NB4 (cell line): ENCODE data around the gene LETM1.

ENCODE experiments used
- MYC ChIP-seq: IDR thresholded peaks from 2 replicates; pipeline ENCODE4 v1.6.1; 2011; ENCODE audit warnings: low read depth, low read length
- TF ChIP-seq, protein P1 (sequence below): IDR thresholded peaks from one replicate; pipeline ENCODE4 v1.5.1; 2012; ENCODE audit warnings: low read depth, low read length

DNA sequence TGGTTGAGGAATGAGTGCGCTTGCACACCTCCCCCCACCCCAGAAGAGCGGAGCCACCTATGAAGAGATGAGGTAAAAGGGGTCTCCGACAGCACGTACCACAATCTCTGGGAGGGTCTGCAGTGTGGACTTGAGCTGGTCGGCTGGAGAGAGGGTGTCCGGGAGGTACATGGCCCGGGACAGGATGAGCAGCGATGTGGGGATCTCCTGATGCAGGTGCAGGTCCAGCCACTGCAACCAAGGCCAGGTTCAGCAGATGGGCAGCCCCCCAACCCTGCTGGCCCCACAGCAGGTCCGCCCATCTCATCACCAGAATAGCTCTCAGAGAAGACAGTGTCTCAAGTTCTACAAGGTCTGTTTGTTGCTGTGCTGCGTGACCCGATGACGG, 32.4 kb downstream of the LETM1 start:
- TF ChIP-seq MYC: no peak
- TF ChIP-seq, protein P1, sequence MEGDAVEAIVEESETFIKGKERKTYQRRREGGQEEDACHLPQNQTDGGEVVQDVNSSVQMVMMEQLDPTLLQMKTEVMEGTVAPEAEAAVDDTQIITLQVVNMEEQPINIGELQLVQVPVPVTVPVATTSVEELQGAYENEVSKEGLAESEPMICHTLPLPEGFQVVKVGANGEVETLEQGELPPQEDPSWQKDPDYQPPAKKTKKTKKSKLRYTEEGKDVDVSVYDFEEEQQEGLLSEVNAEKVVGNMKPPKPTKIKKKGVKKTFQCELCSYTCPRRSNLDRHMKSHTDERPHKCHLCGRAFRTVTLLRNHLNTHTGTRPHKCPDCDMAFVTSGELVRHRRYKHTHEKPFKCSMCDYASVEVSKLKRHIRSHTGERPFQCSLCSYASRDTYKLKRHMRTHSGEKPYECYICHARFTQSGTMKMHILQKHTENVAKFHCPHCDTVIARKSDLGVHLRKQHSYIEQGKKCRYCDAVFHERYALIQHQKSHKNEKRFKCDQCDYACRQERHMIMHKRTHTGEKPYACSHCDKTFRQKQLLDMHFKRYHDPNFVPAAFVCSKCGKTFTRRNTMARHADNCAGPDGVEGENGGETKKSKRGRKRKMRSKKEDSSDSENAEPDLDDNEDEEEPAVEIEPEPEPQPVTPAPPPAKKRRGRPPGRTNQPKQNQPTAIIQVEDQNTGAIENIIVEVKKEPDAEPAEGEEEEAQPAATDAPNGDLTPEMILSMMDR: no peak
